Gastrocnemius medialis (tissue), 4 donors: ENCODE measurements around the gene PDCD5.

Experiments used
- POLR2A ChIP-seq, 2 donors: fragments of 450-650 bp; IDR thresholded peaks; one replicate each; pipeline ENCODE4 v1.6.1; 2017; ENCODE audit warnings: antibody characterized with exemption in 2 of 2, mild to moderate bottlenecking in 2 of 2, moderate library complexity in 2 of 2
- TF ChIP-seq, protein P1 (sequence below), 5 experiments: fragments of 450-650 bp in 3 of 5; fragments of 200-600 bp in 2 of 5; sonication (generic) in 2 of 5; IDR thresholded peaks in 4 of 5; conservative IDR thresholded peaks in 1 of 5; 1 replicate in 4 of 5; 2 replicates in 1 of 5; pipeline ENCODE4 v1.5.1; 2016 to 2019; ENCODE audit warnings: antibody characterized with exemption in 5 of 5, mild to moderate bottlenecking in 3 of 5, moderate library complexity in 3 of 5

DNA sequence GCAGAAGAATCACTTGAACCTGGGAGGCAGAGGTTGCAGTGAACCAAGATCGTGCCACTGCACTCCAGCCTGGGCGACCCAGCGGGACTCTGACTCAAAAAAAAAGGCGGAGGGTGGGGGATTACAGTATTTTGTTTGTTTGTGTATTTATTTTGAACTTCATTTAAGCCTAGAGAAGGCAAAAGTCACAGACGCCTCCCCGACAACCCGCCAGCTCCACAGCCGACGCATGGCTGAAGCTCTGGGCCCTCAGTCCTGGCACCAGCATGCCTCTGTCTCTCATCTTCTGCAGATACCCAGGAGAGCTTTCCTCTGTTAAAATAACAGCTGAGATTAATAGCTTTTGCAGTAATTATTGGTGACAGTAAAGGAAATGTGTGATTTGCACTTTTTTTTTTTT is 17.2 kb upstream of the PDCD5 start:
- TF ChIP-seq POLR2A (IDR thresholded peaks at IDR 0.05), result no peak
- TF ChIP-seq, protein P1, sequence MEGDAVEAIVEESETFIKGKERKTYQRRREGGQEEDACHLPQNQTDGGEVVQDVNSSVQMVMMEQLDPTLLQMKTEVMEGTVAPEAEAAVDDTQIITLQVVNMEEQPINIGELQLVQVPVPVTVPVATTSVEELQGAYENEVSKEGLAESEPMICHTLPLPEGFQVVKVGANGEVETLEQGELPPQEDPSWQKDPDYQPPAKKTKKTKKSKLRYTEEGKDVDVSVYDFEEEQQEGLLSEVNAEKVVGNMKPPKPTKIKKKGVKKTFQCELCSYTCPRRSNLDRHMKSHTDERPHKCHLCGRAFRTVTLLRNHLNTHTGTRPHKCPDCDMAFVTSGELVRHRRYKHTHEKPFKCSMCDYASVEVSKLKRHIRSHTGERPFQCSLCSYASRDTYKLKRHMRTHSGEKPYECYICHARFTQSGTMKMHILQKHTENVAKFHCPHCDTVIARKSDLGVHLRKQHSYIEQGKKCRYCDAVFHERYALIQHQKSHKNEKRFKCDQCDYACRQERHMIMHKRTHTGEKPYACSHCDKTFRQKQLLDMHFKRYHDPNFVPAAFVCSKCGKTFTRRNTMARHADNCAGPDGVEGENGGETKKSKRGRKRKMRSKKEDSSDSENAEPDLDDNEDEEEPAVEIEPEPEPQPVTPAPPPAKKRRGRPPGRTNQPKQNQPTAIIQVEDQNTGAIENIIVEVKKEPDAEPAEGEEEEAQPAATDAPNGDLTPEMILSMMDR (IDR thresholded peaks at IDR 0.05 in 4 of 5, conservative IDR thresholded peaks at IDR 0.05 in 1 of 5), result no peak
